Upper lobe of left lung (tissue), 4 donors: Measurements from ENCODE around the gene HAVCR1.

Experiments used
- POLR2A ChIP-seq, 4 donors: fragments of 450-650 bp; IDR thresholded peaks; one replicate each; pipeline ENCODE4 v1.5.1; 2016 to 2017; ENCODE audit warnings: antibody characterized with exemption in 4 of 4, mild to moderate bottlenecking in 2 of 4
- POLR2AphosphoS5 ChIP-seq, 2 donors: sonication (generic); formaldehyde crosslinking; IDR thresholded peaks; one replicate each; pipeline ENCODE4 v1.5.1; 2017; ENCODE audit warnings: antibody characterized with exemption in 2 of 2
- TF ChIP-seq, protein P1 (sequence below), 6 experiments: fragments of 450-650 bp in 4 of 6; fragments of 200-600 bp in 2 of 6; sonication (generic) in 2 of 6; IDR thresholded peaks; one replicate each; pipeline ENCODE4 v1.5.1; 2016 to 2019; ENCODE audit warnings: antibody characterized with exemption in 6 of 6

DNA sequence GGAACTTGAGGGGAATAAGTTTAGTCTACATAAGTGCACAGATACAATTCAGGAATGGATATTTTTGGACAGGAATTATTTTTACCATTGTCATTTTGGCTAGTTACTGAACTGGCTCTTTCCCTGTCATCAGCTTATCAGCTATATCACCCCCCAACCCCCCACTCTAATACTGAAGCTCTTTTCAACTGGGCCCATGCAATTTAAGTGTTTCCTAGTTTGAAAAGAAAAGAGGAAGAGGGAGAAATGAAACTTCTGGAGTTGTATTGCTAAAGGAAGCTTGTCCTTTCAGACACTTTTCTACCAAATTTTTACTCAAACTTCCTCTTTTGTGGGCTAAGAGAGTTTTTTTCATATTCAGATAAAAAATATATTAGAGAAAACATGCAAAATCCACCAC is 77.4 kb downstream of the HAVCR1 start:
- TF ChIP-seq, protein P1, sequence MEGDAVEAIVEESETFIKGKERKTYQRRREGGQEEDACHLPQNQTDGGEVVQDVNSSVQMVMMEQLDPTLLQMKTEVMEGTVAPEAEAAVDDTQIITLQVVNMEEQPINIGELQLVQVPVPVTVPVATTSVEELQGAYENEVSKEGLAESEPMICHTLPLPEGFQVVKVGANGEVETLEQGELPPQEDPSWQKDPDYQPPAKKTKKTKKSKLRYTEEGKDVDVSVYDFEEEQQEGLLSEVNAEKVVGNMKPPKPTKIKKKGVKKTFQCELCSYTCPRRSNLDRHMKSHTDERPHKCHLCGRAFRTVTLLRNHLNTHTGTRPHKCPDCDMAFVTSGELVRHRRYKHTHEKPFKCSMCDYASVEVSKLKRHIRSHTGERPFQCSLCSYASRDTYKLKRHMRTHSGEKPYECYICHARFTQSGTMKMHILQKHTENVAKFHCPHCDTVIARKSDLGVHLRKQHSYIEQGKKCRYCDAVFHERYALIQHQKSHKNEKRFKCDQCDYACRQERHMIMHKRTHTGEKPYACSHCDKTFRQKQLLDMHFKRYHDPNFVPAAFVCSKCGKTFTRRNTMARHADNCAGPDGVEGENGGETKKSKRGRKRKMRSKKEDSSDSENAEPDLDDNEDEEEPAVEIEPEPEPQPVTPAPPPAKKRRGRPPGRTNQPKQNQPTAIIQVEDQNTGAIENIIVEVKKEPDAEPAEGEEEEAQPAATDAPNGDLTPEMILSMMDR (IDR thresholded peaks at IDR 0.05), result no peak
- TF ChIP-seq POLR2A (IDR thresholded peaks at IDR 0.05), result no peak
- no peak for TF ChIP-seq POLR2AphosphoS5 (IDR thresholded peaks at IDR 0.05)
